CD4-positive, alpha-beta T cell treated with Interferon gamma for 1 hour (primary cell): Measurements from ENCODE around the gene ZNRF3.
"Not testable (repeated sequence)": the region's sequence is repeated elsewhere in the genome, so short reads cannot be mapped to it uniquely, and the experiment has no call there.

ENCODE experiments used
- DNase-seq: peaks from one replicate; pipeline ENCODE4 v3.0.0-alpha.2; 2020

The ZNRF3 gene

GRCh38 chr22:28934026-28934425, 50.7 kb downstream of the ZNRF3 start:
- DNase-seq: no peak

GRCh38 chr22:28935140-28935539, 51.8 kb downstream of the ZNRF3 start:
- no peak for DNase-seq

GRCh38 chr22:28935713-28936112, 52.3 kb downstream of the ZNRF3 start:
- no peak for DNase-seq

GRCh38 chr22:28936200-28936599, 52.8 kb downstream of the ZNRF3 start:
- no peak for DNase-seq

GRCh38 chr22:28937206-28938025, 54.0 kb downstream of the ZNRF3 start:
- no peak for DNase-seq

GRCh38 chr22:28938286-28938833, 55.0 kb downstream of the ZNRF3 start:
- no peak for DNase-seq

- DNase-seq: no peak
Observed at GRCh38 chr22:28939394-28939793, 56.0 kb downstream of the ZNRF3 start.

- no peak for DNase-seq
Observed at GRCh38 chr22:28939932-28940331, 56.6 kb downstream of the ZNRF3 start.

- DNase-seq: no peak
Observed at GRCh38 chr22:28940441-28940840, 57.1 kb downstream of the ZNRF3 start.

GRCh38 chr22:28942333-28942732, 59.0 kb downstream of the ZNRF3 start:
- DNase-seq: no peak

GRCh38 chr22:28942801-28943500, 59.6 kb downstream of the ZNRF3 start:
- DNase-seq: no peak

- DNase-seq: no peak
Observed at GRCh38 chr22:28943501-28943879, 60.1 kb downstream of the ZNRF3 start.

GRCh38 chr22:28947125-28947524, 63.8 kb downstream of the ZNRF3 start:
- no peak for DNase-seq

- no peak for DNase-seq
Observed at GRCh38 chr22:28948424-28948823, 65.1 kb downstream of the ZNRF3 start.

GRCh38 chr22:28948860-28949551, 65.6 kb downstream of the ZNRF3 start:
- not testable (repeated sequence) for DNase-seq

GRCh38 chr22:28949788-28950187, 66.4 kb downstream of the ZNRF3 start:
- DNase-seq: no peak

GRCh38 chr22:28950617-28951411, 67.4 kb downstream of the ZNRF3 start:
- no peak for DNase-seq

- no peak for DNase-seq
Observed at GRCh38 chr22:28951530-28951929, 68.2 kb downstream of the ZNRF3 start.

- no peak for DNase-seq
Observed at GRCh38 chr22:28951969-28952521, 68.7 kb downstream of the ZNRF3 start.

- no peak for DNase-seq
Observed at GRCh38 chr22:28952857-28953256, 69.5 kb downstream of the ZNRF3 start.

- no peak for DNase-seq
Observed at GRCh38 chr22:28953403-28953802, 70.0 kb downstream of the ZNRF3 start.
